Osteocyte (in vitro differentiated cells): Measurements from ENCODE around the gene GPNMB. TPM values are rescaled to one million over a fixed set of nuclear protein-coding genes. Genes with fewer than 3 reads are reported as not detected.
"Not testable (repeated sequence)": the region's sequence is repeated elsewhere in the genome, so short reads cannot be mapped to it uniquely, and the experiment has no call there.

ENCODE experiments used
- DNase-seq: peaks from one replicate; pipeline ENCODE4 v3.0.0; 2021; ENCODE audit warnings: mixed read lengths; ENCODE audit not compliant: unreplicated experiment; ENCODE audit errors: extremely low spot score
- H3K27ac Mint-ChIP-seq: one replicate; pipeline ENCODE4 v1.8.0; 2021; ENCODE audit warnings: mild to moderate bottlenecking, mixed read lengths; ENCODE audit not compliant: unreplicated experiment
- H3K27me3 Mint-ChIP-seq: one replicate; pipeline ENCODE4 v1.8.0; 2021; ENCODE audit warnings: mixed read lengths; ENCODE audit not compliant: unreplicated experiment
- H3K36me3 Mint-ChIP-seq: one replicate; pipeline ENCODE4 v1.8.0; 2021; ENCODE audit warnings: mixed read lengths; ENCODE audit not compliant: unreplicated experiment
- H3K4me1 Mint-ChIP-seq: one replicate; pipeline ENCODE4 v1.8.0; 2021; ENCODE audit warnings: mixed read lengths; ENCODE audit not compliant: unreplicated experiment
- H3K4me3 Mint-ChIP-seq: one replicate; pipeline ENCODE4 v1.8.0; 2021; ENCODE audit warnings: mild to moderate bottlenecking, moderate library complexity, mixed read lengths; ENCODE audit not compliant: unreplicated experiment
- H3K9me3 Mint-ChIP-seq: one replicate; pipeline ENCODE4 v1.8.0; 2021; ENCODE audit warnings: mixed read lengths; ENCODE audit not compliant: unreplicated experiment
- long read RNA-seq: library from polyadenylated mRNA; unstranded; transcript quantifications from one replicate; pipeline ENCODE4 v2.0.0, GENCODE V29; 2021
- total RNA-seq: library from RNA; stranded (reverse); gene quantifications from 2 replicates; pipeline ENCODE4 v1.2.1, GENCODE V29; 2021
- TF ChIP-seq, protein P1 (sequence below): fragments of 200-600 bp; sonication (generic); IDR thresholded peaks from 2 replicates; pipeline ENCODE4 v1.5.0; 2021; ENCODE audit warnings: antibody characterized with exemption, mild to moderate bottlenecking, moderate library complexity

The GPNMB gene
- total RNA-seq, result 97.2 and 116 TPM in 2 replicates
- long read RNA-seq, transcript GPNMB-201 (11 exons, 2,862 nt), result major isoform, 666 of 1,158 reads
- long read RNA-seq, transcript GPNMB-215 (12 exons, 2,751 nt), result minor isoform, 18 of 1,158 reads
- long read RNA-seq, transcript GPNMB-203 (4 exons, 1,673 nt), result minor isoform, 34 of 1,158 reads
- long read RNA-seq, transcript GPNMB-202 (11 exons, 2,763 nt), result minor isoform, 240 of 1,158 reads
- long read RNA-seq, partial matches to known transcripts, result 124 of 1,158 reads
- long read RNA-seq, other reads (novel, unspliced or antisense), result 72 of 1,158 reads

- peaks cover 2% of the 10 kb centered on the region for H3K27me3 Mint-ChIP-seq
- peaks cover 46% of the 10 kb centered on the region for H3K4me1 Mint-ChIP-seq
- TF ChIP-seq, protein P1, sequence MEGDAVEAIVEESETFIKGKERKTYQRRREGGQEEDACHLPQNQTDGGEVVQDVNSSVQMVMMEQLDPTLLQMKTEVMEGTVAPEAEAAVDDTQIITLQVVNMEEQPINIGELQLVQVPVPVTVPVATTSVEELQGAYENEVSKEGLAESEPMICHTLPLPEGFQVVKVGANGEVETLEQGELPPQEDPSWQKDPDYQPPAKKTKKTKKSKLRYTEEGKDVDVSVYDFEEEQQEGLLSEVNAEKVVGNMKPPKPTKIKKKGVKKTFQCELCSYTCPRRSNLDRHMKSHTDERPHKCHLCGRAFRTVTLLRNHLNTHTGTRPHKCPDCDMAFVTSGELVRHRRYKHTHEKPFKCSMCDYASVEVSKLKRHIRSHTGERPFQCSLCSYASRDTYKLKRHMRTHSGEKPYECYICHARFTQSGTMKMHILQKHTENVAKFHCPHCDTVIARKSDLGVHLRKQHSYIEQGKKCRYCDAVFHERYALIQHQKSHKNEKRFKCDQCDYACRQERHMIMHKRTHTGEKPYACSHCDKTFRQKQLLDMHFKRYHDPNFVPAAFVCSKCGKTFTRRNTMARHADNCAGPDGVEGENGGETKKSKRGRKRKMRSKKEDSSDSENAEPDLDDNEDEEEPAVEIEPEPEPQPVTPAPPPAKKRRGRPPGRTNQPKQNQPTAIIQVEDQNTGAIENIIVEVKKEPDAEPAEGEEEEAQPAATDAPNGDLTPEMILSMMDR, result no peak
- peaks cover 19% of the 10 kb centered on the region for H3K36me3 Mint-ChIP-seq
- H3K27ac Mint-ChIP-seq, result peak within 1 kb of the TSS; percentile 76
- peaks cover 28% of the 10 kb centered on the region for H3K9me3 Mint-ChIP-seq
- peak within 1 kb of the TSS; percentile 71 for H3K4me3 Mint-ChIP-seq
- no peak for DNase-seq
Observed at GRCh38 chr7:23246555-23246954, at the start of gene GPNMB. TSS of gene GPNMB (plus strand) at chr7:23246775. CDS start at chr7:23246858, 83 bp downstream.

- not testable (repeated sequence) for H3K4me1 Mint-ChIP-seq, DNase-seq, H3K4me3 Mint-ChIP-seq, H3K27me3 Mint-ChIP-seq, H3K9me3 Mint-ChIP-seq, H3K27ac Mint-ChIP-seq
- peaks cover 32% of the 10 kb centered on the region for H3K36me3 Mint-ChIP-seq
Observed at GRCh38 chr7:23197745-23198144, 48.8 kb upstream of the GPNMB start.

GRCh38 chr7:23200331-23200730 is 46.2 kb upstream of the GPNMB start:
- Mint-ChIP-seq H3K27me3 (no peaks in the 10 kb centered on the region), H3K36me3 (peaks cover 27% of the 10 kb centered on the region), H3K4me1 (no peaks in the 10 kb centered on the region), H3K9me3 (no peaks in the 10 kb centered on the region), H3K4me3 (no peak overlapping the region), H3K27ac (no peak overlapping the region)
- TF ChIP-seq, protein P1, result no peak
- no peak for DNase-seq

DNA sequence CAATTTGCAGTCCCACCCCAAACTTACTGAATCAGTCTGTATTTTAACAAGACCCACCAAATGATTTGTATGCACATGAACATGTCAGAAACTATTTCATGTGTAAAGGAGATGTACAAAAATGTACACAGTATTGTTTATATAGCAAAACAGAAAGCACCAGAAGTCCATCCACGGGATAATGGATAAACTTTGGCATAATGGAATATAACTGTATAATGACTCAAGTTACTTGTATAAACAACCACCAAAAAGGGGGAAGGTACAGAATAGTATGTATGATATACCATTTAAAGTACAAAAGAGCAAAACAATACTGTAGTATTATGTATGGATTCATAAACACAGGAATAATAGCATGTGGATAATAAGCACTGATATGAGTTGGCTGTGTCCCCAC is 42.3 kb upstream of the GPNMB start:
- TF ChIP-seq, protein P1, result no peak
- Mint-ChIP-seq H3K27me3 (no peaks in the 10 kb centered on the region), H3K9me3 (no peaks in the 10 kb centered on the region), H3K36me3 (peaks cover 16% of the 10 kb centered on the region), H3K4me1 (no peaks in the 10 kb centered on the region), H3K27ac (no peak overlapping the region), H3K4me3 (no peak overlapping the region)
- no peak for DNase-seq

GRCh38 chr7:23205577-23205908 is 41.0 kb upstream of the GPNMB start:
- no peak for DNase-seq
- Mint-ChIP-seq H3K4me1 (no peaks in the 10 kb centered on the region), H3K27ac (no peak overlapping the region), H3K27me3 (no peaks in the 10 kb centered on the region), H3K4me3 (no peak overlapping the region), H3K36me3 (peaks cover 10% of the 10 kb centered on the region), H3K9me3 (no peaks in the 10 kb centered on the region)
- TF ChIP-seq, protein P1, result no peak
